ENCODE results near the gene KSR1.

DNA sequence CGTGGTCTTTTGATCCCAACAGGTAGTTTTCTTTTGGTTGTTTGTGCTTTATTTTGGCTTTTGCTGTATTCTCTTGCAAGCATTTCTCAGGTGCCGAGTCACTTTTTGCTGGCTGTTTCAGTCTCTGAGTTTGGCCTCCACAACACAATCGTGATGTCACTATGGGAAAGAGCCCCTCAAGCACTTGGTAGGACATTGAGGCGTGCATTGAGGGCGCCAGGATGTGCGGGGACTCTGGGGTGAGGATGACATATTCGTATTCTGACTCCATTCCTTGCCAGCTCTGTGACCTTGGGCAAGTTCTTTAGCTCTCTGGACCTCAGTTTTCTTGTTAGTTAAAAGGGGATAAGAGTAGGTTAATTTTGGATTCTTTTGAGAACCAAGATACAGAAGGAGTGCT lies 13.0 kb downstream of the KSR1 start:
- TF ChIP-seq POLR2AphosphoS5 (IDR thresholded peaks at IDR 0.05; ENCODE audit: low read depth, low read length) (no peak), POLR2A (IDR thresholded peaks at IDR 0.05; ENCODE audit: low read depth, low read length) (no peak)
